Fibroblast of the aortic adventitia (primary cell): ENCODE results near the gene SLC29A3. TPM values are rescaled to one million over a fixed set of nuclear protein-coding genes. Genes with fewer than 3 reads are reported as not detected.

Experiments
- DNase-seq: peaks from one replicate; pipeline ENCODE4 v3.0.0-alpha.2; 2010; ENCODE audit warnings: low read depth
- H3K4me3 ChIP-seq: 2 replicates; pipeline ENCODE4 v1.5.1; 2011; ENCODE audit warnings: low read depth, mild to moderate bottlenecking, control low read depth, low read length, moderate library complexity
- CTCF ChIP-seq: IDR thresholded peaks from 2 replicates; pipeline ENCODE4 v1.5.1; 2011; ENCODE audit warnings: mild to moderate bottlenecking, low read length, control low read depth, inconsistent platforms; ENCODE audit not compliant: insufficient read depth
- total RNA-seq: library from RNA; depleted of rRNA; stranded (reverse); fragments of >200 nt; gene quantifications from 2 replicates; pipeline ENCODE4 v1.2.3, GENCODE V29; 2012; ENCODE audit warnings: low replicate concordance

Gene SLC29A3
- total RNA-seq, 1 donor: 1.2 TPM

GRCh38 chr10:71406878-71407277 is 87.8 kb downstream of the SLC29A3 start:
- TF ChIP-seq CTCF: no peak
- H3K4me3 ChIP-seq: no peak overlapping the region

DNA sequence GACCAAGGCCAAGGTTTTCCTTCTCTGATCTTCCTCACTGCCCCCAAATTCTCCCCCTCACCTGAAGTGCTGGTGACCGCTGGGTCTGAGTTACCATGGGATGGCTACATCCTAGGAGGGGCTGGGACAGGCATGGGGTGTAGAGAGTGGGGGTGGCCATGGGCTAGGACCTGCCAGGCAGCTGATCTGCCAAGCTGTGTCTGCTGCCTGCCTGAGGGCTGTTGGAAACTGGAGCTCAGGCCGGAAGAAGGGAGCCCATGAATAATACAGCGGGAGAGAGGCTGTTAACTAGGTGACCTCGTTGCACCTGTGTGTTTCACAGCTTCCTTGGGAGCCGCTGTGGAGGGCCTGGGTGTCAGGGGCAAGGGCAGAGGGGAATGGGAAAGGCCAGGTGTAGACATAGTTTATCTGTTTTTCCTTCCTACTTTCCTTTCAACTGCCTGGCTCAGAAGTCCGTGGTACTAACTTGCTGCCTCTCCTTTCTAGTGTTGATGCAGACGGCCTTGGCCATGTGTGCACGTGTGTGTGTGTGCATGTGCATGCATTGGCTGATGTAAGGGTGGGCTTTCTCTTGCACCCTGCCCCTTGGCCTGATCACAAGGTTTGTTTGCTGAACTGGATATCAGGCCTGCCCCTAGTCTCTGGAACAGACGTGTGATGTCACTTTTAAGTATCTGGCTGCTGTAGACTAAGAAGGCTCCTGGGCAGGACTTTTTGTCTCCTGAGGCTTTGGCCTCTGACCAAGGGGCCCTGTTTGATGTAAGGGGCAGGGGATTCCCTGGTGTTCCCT is 89.6 kb downstream of the SLC29A3 start:
- H3K4me3 ChIP-seq: no peak overlapping the region
- no peak for TF ChIP-seq CTCF
- no peak for DNase-seq

More at GRCh38 chr10:71406878-71407277, 87.8 kb downstream of the SLC29A3 start:
- DNase-seq: no peak

DNA sequence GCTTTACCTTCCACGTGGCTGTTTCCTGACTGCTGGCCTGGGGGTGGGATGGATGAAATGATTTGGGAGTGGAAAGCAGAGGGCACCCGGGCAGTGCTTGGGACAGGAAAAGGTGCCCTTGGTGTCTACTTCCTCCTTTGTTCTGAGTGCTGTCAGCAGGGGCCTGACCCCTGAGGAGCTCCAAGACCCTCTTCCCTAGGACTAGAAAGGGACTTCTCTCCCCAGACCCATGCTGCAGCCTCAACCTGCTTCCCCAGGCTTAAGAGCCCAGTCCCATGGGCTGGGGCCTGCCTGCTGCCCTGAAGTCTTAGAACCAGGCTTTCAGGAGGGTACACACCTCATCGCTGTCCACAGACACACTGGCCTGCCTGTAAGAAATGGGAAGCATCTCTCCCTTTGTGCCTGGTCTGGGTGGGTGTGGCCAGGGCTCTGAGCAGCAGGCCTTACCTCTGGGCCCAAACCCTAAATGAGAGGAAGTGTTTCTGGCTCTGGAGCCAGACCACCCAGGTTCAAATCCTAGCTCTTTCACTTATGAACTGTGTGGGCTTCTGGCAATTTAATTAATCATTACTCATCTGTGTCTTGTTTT is 90.6 kb downstream of the SLC29A3 start:
- TF ChIP-seq CTCF: no peak
- no peak for DNase-seq
- no peak overlapping the region for H3K4me3 ChIP-seq

Other genes starting within 250 kb of the SLC29A3 start
- 20.6 and 35.7 TPM in 2 replicates for gene UNC5B, start 106.7 kb upstream of the SLC29A3 start, total RNA-seq
- gene CDH23, start 77.7 kb downstream of the SLC29A3 start, total RNA-seq: 0.25 and 0.27 TPM in 2 replicates